Spleen (tissue), 11 donors: ENCODE data around the gene LDLRAP1. TPM values are rescaled to one million over a fixed set of nuclear protein-coding genes. Genes with fewer than 3 reads are reported as not detected.

Experiments
- DNase-seq: peaks from one replicate; pipeline ENCODE4 v3.0.0-alpha.2; 2020
- H3K27ac ChIP-seq, 8 donors: fragments of 200-600 bp; sonication (generic) in 7 of 8; 1 replicate in 4 of 8; 2 replicates in 4 of 8; pipeline versions ENCODE4 v1.5.0 to v1.8.0; 2016 to 2021; ENCODE audit warnings: inconsistent platforms in 4 of 8, mild to moderate bottlenecking in 4 of 8, moderate library complexity in 1 of 8
- H3K27me3 ChIP-seq, 7 donors: fragments of 200-600 bp; sonication (generic) in 6 of 7; replicated peaks in 1 of 7; 1 replicate in 4 of 7; 2 replicates in 3 of 7; pipeline versions ENCODE4 v1.5.0 to v1.8.0; 2016 to 2021; ENCODE audit warnings: inconsistent platforms in 3 of 7, mild to moderate bottlenecking in 1 of 7
- H3K36me3 ChIP-seq, 6 donors: fragments of 200-600 bp; sonication (generic) in 5 of 6; 1 replicate in 4 of 6; 2 replicates in 2 of 6; pipeline versions ENCODE4 v1.5.0 to v1.8.0; 2016 to 2021; ENCODE audit warnings: inconsistent platforms in 2 of 6
- H3K4me1 ChIP-seq, 6 donors: fragments of 200-600 bp; sonication (generic) in 5 of 6; 1 replicate in 3 of 6; 2 replicates in 3 of 6; pipeline versions ENCODE4 v1.5.0 to v1.8.0; 2016 to 2021; ENCODE audit warnings: inconsistent platforms in 3 of 6
- H3K4me3 ChIP-seq, 8 donors: fragments of 200-600 bp; sonication (generic) in 7 of 8; 1 replicate in 4 of 8; 2 replicates in 4 of 8; pipeline versions ENCODE4 v1.5.0 to v1.8.0; 2016 to 2021; ENCODE audit warnings: inconsistent platforms in 4 of 8, mild to moderate bottlenecking in 4 of 8, moderate library complexity in 2 of 8
- H3K9me3 ChIP-seq, 8 donors: fragments of 200-600 bp; sonication (generic) in 7 of 8; 1 replicate in 4 of 8; 2 replicates in 4 of 8; pipeline versions ENCODE4 v1.5.0 to v1.8.0; 2016 to 2021; ENCODE audit warnings: inconsistent platforms in 4 of 8
- POLR2A ChIP-seq, 3 donors: fragments of 450-650 bp; IDR thresholded peaks; one replicate each; pipeline ENCODE4 v1.5.1; 2017; ENCODE audit warnings: antibody characterized with exemption in 3 of 3, mild to moderate bottlenecking in 1 of 3
- POLR2AphosphoS5 ChIP-seq, 3 donors: sonication (generic); formaldehyde crosslinking; IDR thresholded peaks; one replicate each; pipeline ENCODE4 v1.5.1; 2017; ENCODE audit warnings: antibody characterized with exemption in 3 of 3
- WGBS, 5 donors: extraction: QIAGEN DNeasy Blood & Tissue Kit in 3 of 5; methylation state at CpG; one replicate each; pipeline versions ENCODE4 v1.1.5 to v1.1.7; 2013 to 2018; 5-methylcytosine and 5-hydroxymethylcytosine counted together
- intact Hi-C: fragments of 100-400 bp; cut with DNase I; formaldehyde crosslinking; loops from one replicate; pipeline ENCODE4 v1.15.0; 2023; ENCODE audit warnings: low total_unique reads
- polyA plus RNA-seq, 3 donors: library from polyadenylated mRNA; stranded (reverse); fragments of 200-250 nt; gene quantifications; one replicate each; pipeline ENCODE4 v1.2.1, GENCODE V29; 2013
- total RNA-seq, 7 donors: library from RNA; depleted of rRNA in 3 of 7; stranded (reverse); fragments of >200 nt in 3 of 7; fragmentation: NEBNext Ultra II Directional in 4 of 7; extraction: Animal tissue kit (Norgen Biotek cat#: 25700) in 4 of 7; gene quantifications; one replicate each; pipeline versions ENCODE4 v1.1.0 to v1.2.1, GENCODE V29; 2016 to 2021
- TF ChIP-seq, protein P1 (sequence below), 11 experiments: fragments of 200-600 bp in 7 of 11; fragments of 450-650 bp in 4 of 11; sonication (generic) in 4 of 11; IDR thresholded peaks in 8 of 11; conservative IDR thresholded peaks in 3 of 11; 1 replicate in 7 of 11; 2 replicates in 4 of 11; pipeline versions ENCODE4 v1.4.0 to v1.8.0; 2016 to 2021; ENCODE audit warnings: antibody characterized with exemption in 11 of 11, inconsistent platforms in 4 of 11, mild to moderate bottlenecking in 1 of 11
- donor health status: healthy with polysubstance abuse.
- donor health status: DM: no; HTN: no; CAD: no; lungs with moderate emphysema.
- donor health status: DM: no; HTN: no; CAD: no.
- donor health status: Bipolar disorder and iron deficiency.
- donor health status: healthy.
- donor health status: DM: no; HTN: no; CAD: no.
- donor health status: DM: yes; HTN: yes; CAD: no.

LDLRAP1 gene
- total and polyA plus RNA-seq, 10 donors = 21.7 to 105 (median 72.4) TPM

DNA sequence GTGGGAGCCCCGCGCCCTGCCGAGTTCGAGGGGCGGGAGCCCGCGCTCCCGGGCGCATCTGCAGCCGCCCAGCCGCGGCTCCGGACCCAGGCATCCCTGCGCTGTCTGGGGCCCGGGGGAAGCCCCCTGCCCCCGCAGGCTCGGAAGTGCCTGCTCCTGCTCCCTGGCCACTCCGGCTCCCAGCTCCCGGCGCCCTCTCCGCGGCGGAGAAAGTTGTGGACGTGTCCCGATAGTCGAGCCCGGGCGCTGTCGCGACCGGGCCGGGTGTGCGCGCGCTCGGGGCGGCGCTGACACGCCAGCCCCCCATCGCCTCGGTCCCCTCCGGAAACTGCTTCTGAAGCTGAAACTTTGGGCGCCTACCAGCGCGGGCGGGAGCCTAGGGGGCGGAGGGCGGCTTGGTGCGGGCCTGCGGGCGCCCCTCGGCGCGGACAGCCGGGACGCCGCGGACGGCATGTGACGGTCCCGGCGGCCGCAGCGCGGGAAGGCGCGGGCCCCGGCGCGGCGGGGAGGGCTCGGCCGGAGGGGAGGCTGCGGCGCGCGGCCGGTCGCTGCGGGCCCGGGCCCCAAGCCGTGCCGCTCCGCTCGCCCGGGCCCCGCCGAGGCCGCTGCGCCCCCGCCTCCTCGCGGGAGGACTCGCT is 73.7 kb downstream of the LDLRAP1 start:
- DNase-seq = peak; percentile 86
- Histone ChIP-seq H3K4me3 (peak overlapping the region; percentile 58 to 98 (median 91)), H3K27me3 (peaks cover 0 to 14% (median 0%) of the 10 kb centered on the region in 7 donors), H3K27ac (peak overlapping the region; percentile 48 to 91 (median 78)), H3K4me1 (peaks cover 25 to 73% (median 58%) of the 10 kb centered on the region in 6 donors), H3K36me3 (no peaks in the 10 kb centered on the region), H3K9me3 (no peaks in the 10 kb centered on the region)
- intact Hi-C loops = no loop called here
- 0 to 4% (median 0%) methylated on average over 5 to 94 of the region's 94 CpGs for WGBS, 5 donors
- TF ChIP-seq, protein P1, sequence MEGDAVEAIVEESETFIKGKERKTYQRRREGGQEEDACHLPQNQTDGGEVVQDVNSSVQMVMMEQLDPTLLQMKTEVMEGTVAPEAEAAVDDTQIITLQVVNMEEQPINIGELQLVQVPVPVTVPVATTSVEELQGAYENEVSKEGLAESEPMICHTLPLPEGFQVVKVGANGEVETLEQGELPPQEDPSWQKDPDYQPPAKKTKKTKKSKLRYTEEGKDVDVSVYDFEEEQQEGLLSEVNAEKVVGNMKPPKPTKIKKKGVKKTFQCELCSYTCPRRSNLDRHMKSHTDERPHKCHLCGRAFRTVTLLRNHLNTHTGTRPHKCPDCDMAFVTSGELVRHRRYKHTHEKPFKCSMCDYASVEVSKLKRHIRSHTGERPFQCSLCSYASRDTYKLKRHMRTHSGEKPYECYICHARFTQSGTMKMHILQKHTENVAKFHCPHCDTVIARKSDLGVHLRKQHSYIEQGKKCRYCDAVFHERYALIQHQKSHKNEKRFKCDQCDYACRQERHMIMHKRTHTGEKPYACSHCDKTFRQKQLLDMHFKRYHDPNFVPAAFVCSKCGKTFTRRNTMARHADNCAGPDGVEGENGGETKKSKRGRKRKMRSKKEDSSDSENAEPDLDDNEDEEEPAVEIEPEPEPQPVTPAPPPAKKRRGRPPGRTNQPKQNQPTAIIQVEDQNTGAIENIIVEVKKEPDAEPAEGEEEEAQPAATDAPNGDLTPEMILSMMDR (IDR thresholded peaks at IDR 0.05 in 8 of 11, conservative IDR thresholded peaks at IDR 0.05 in 3 of 11) = no peak
- no peak for TF ChIP-seq POLR2A (IDR thresholded peaks at IDR 0.05)
- no peak for TF ChIP-seq POLR2AphosphoS5 (IDR thresholded peaks at IDR 0.05)

DNA sequence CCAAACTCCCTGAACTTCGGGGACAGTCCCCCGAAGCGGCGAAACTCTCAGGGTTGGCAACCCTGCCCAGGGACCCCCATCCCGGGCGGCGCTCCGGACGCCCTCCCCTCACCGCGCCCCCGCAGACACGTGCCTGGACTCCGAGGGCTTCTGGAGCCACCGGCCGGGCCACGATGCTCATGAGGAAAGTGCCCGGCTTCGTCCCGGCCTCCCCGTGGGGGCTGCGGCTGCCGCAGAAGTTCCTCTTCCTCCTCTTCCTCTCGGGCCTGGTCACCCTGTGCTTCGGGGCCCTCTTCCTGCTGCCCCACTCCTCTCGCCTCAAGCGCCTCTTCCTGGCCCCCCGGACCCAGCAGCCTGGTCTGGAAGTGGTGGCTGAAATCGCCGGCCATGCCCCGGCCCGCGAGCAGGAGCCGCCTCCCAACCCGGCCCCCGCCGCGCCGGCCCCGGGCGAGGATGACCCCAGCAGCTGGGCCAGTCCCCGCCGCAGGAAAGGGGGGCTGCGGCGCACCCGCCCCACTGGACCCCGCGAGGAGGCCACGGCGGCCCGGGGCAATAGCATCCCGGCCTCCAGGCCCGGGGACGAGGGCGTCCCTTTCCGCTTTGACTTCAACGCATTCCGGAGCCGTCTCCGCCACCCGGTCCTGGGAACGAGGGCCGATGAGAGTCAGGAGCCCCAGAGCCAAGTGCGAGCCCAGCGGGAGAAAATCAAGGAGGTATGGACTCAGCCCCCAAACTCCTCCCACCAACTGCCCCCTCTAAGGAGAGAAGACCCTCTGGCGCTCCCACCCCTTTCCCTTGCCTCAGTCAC is 74.4 kb downstream of the LDLRAP1 start:
- Histone ChIP-seq H3K4me1 (peaks cover 25 to 80% (median 62%) of the 10 kb centered on the region in 6 donors), H3K36me3 (no peaks in the 10 kb centered on the region), H3K27me3 (peaks cover 0 to 14% (median 0%) of the 10 kb centered on the region in 7 donors), H3K4me3 (peak overlapping the region; percentile 58 to 98 (median 91)), H3K9me3 (no peaks in the 10 kb centered on the region), H3K27ac (peak overlapping the region; percentile 48 to 91 (median 76))
- WGBS, 5 donors = 4 to 20% (median 9%) methylated on average over 31 to 66 of the region's 66 CpGs
- TF ChIP-seq POLR2A (IDR thresholded peaks at IDR 0.05) (no peak), POLR2AphosphoS5 (IDR thresholded peaks at IDR 0.05) (peak in 2 of 3 donors; percentile 20 to 59)
- TF ChIP-seq, protein P1 (IDR thresholded peaks at IDR 0.05 in 8 of 11, conservative IDR thresholded peaks at IDR 0.05 in 3 of 11) = no peak
- intact Hi-C loops = no loop called here
- DNase-seq = peak; percentile 87

DNA sequence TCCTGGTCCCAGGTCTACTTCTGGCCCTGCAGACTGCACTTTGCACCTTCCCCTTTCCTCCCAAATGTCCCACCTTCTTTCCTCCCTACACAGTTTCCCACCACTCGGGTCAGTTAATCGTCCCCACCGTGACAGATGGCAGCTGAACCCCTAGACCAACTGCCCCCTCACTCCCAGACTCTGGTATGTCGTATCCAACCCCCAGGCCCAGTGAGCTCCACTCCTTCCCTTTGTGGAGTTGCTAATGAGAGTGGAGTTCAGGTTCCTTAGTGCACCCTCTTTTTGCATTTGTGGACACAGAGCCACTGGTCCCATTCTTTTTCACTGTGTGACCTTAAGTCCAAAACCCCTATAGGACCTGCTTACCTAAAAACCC is 75.0 kb downstream of the LDLRAP1 start:
- Histone ChIP-seq H3K9me3 (no peaks in the 10 kb centered on the region), H3K4me3 (peak overlapping the region; percentile 58 to 98 (median 91)), H3K27me3 (peaks cover 0 to 14% (median 0%) of the 10 kb centered on the region in 7 donors), H3K36me3 (no peaks in the 10 kb centered on the region), H3K4me1 (peaks cover 25 to 86% (median 64%) of the 10 kb centered on the region in 6 donors), H3K27ac (peak overlapping the region in 7 of 8 donors; percentile 69 to 91 (median 77))
- 49 to 69% (median 64%) methylated on average over 4 of the region's 4 CpGs for WGBS, 5 donors
- TF ChIP-seq POLR2A (IDR thresholded peaks at IDR 0.05) = no peak
- no peak for TF ChIP-seq POLR2AphosphoS5 (IDR thresholded peaks at IDR 0.05)
- TF ChIP-seq, protein P1 (IDR thresholded peaks at IDR 0.05 in 8 of 11, conservative IDR thresholded peaks at IDR 0.05 in 3 of 11) = no peak
- intact Hi-C loops = no loop called here
- no peak for DNase-seq

Other genes starting within 250 kb of the LDLRAP1 start
- 100 to 1,000 TPM in 1 of 7 donors, 10 to 100 TPM in 6; 74.2 to 108 (median 85.1) TPM for gene TMEM50A, start 205.3 kb upstream of the LDLRAP1 start, total RNA-seq
- 10 to 100 TPM; 44.1 to 75.8 (median 47.1) TPM for gene TMEM50A, start 205.3 kb upstream of the LDLRAP1 start, polyA plus RNA-seq
- gene RHCE, start 122.8 kb upstream of the LDLRAP1 start, total RNA-seq = 1 to 10 TPM in 1 of 7 donors, under 1 TPM in 5, not detected in 1; 0.41 to 7.1 (median 0.60) TPM
- gene RHCE, start 122.8 kb upstream of the LDLRAP1 start, polyA plus RNA-seq = under 1 TPM in 2 of 3 donors, not detected in 1; 0.13 to 0.21 TPM
- 10 to 100 TPM; 14.3 to 21.0 (median 19.2) TPM for gene MACO1, start 112.7 kb upstream of the LDLRAP1 start, total RNA-seq
- 1 to 10 TPM; 6.9 to 9.7 (median 7.4) TPM for gene MACO1, start 112.7 kb upstream of the LDLRAP1 start, polyA plus RNA-seq
- gene MAN1C1, start 73.2 kb downstream of the LDLRAP1 start, total RNA-seq = 10 to 100 TPM; 25.0 to 54.3 (median 47.2) TPM
- 1 to 10 TPM; 4.6 to 7.0 (median 6.9) TPM for gene MAN1C1, start 73.2 kb downstream of the LDLRAP1 start, polyA plus RNA-seq